Glutamatergic neuron (in vitro differentiated cells): Measurements from ENCODE around the gene FAM200C. TPM values are rescaled to one million over a fixed set of nuclear protein-coding genes. Genes with fewer than 3 reads are reported as not detected.

Experiments used
- DNase-seq: peaks from one replicate; pipeline ENCODE4 v3.0.0; 2022
- H3K27ac Mint-ChIP-seq: one replicate; pipeline ENCODE4 v1.8.0; 2020; ENCODE audit warnings: mild to moderate bottlenecking, mixed read lengths, inconsistent platforms; ENCODE audit not compliant: unreplicated experiment
- H3K27me3 Mint-ChIP-seq: one replicate; pipeline ENCODE4 v1.8.0; 2020; ENCODE audit warnings: mild to moderate bottlenecking, moderate library complexity, mixed read lengths, inconsistent platforms; ENCODE audit not compliant: unreplicated experiment
- H3K36me3 Mint-ChIP-seq: one replicate; pipeline ENCODE4 v1.8.0; 2020; ENCODE audit warnings: mild to moderate bottlenecking, mixed read lengths, inconsistent platforms; ENCODE audit not compliant: unreplicated experiment
- H3K4me1 Mint-ChIP-seq: one replicate; pipeline ENCODE4 v1.8.0; 2020; ENCODE audit warnings: mild to moderate bottlenecking, low read depth, mixed read lengths, inconsistent platforms; ENCODE audit not compliant: unreplicated experiment
- H3K4me3 Mint-ChIP-seq: one replicate; pipeline ENCODE4 v1.8.0; 2020; ENCODE audit warnings: mild to moderate bottlenecking, mixed read lengths, inconsistent platforms; ENCODE audit not compliant: unreplicated experiment
- H3K9me3 Mint-ChIP-seq: one replicate; pipeline ENCODE4 v1.8.0; 2020; ENCODE audit warnings: mild to moderate bottlenecking, moderate library complexity, mixed read lengths, inconsistent platforms; ENCODE audit not compliant: unreplicated experiment
- total RNA-seq: library from RNA; stranded (reverse); fragmentation: NEBNext Ultra II Directional; extraction: Animal tissue kit (Norgen Biotek cat#: 25700); gene quantifications from one replicate; pipeline ENCODE4 v1.2.1, GENCODE V29; 2021; ENCODE audit not compliant: unreplicated experiment
- TF ChIP-seq, protein P1 (sequence below): fragments of 200-600 bp; sonication (generic); IDR thresholded peaks from one replicate; pipeline ENCODE4 v1.5.0; 2021; ENCODE audit not compliant: partially characterized antibody, unreplicated experiment

The FAM200C gene
- total RNA-seq, 1 donor from 2014 or later = 5.1 TPM

DNA sequence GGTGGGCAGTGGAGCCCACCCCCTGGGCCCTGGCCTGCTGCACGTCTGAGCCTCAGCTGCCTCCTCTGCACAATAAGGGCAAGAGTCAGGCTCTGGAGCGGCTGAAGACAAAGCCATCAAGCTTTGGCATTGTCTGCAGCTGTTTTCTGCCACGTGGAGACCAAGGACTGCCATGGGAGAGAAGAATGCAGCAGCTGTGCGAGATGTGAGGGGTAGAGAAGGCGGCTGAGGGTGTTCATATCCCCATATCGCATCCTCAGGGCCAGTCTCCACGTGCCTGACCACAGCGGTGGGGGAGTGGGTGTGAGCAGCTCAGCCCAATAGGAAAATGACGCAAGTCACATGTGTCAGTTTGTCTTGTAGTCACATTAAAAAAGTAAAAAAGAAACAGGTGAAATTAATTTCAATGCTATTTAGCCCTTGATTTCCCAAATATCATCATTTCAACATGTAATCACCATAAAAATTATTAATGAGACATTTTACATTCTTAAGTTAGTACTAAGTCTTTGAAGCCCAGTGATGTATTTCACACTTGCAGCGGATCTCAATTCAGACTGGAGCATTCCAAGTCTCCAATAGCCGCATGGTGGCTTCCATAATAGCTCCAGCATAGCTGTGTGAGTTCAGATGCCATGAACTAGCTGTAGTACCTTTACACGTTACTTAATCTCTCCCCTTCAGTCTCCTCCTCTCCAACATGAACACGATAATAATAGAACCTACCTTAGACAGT is 36.0 kb downstream of the FAM200C start:
- TF ChIP-seq, protein P1, sequence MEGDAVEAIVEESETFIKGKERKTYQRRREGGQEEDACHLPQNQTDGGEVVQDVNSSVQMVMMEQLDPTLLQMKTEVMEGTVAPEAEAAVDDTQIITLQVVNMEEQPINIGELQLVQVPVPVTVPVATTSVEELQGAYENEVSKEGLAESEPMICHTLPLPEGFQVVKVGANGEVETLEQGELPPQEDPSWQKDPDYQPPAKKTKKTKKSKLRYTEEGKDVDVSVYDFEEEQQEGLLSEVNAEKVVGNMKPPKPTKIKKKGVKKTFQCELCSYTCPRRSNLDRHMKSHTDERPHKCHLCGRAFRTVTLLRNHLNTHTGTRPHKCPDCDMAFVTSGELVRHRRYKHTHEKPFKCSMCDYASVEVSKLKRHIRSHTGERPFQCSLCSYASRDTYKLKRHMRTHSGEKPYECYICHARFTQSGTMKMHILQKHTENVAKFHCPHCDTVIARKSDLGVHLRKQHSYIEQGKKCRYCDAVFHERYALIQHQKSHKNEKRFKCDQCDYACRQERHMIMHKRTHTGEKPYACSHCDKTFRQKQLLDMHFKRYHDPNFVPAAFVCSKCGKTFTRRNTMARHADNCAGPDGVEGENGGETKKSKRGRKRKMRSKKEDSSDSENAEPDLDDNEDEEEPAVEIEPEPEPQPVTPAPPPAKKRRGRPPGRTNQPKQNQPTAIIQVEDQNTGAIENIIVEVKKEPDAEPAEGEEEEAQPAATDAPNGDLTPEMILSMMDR = no peak
- H3K4me1 Mint-ChIP-seq = peaks cover 5% of the 10 kb centered on the region
- peaks cover 2% of the 10 kb centered on the region for H3K9me3 Mint-ChIP-seq
- H3K4me3 Mint-ChIP-seq = no peak overlapping the region
- H3K27me3 Mint-ChIP-seq = peaks cover 11% of the 10 kb centered on the region
- DNase-seq = no peak
- H3K27ac Mint-ChIP-seq = no peak overlapping the region
- peaks cover 5% of the 10 kb centered on the region for H3K36me3 Mint-ChIP-seq

DNA sequence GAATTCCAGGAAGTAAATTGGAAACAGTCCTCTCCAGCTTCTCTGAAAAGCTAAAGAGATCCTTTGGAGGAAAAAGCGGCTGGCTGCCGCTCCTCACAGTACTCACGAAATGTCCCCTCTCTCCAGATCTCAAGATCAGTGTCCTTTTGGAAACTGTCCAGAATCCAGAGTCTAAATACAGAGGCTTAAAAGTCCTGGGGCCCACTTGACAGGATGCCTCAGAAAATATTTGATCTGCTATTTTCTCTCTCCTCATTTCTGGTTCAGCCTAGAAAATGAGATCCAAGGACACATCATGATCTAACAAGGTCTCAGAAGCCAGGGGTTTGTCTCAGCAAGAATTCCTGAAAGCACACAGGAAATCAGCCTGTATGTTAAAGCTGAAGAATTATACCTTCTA is 36.6 kb downstream of the FAM200C start:
- peaks cover 5% of the 10 kb centered on the region for H3K4me1 Mint-ChIP-seq
- no peak overlapping the region for H3K27ac Mint-ChIP-seq
- no peak for DNase-seq
- no peak overlapping the region for H3K4me3 Mint-ChIP-seq
- TF ChIP-seq, protein P1 = no peak
- H3K27me3 Mint-ChIP-seq = peaks cover 11% of the 10 kb centered on the region
- H3K36me3 Mint-ChIP-seq = no peaks in the 10 kb centered on the region
- peaks cover 4% of the 10 kb centered on the region for H3K9me3 Mint-ChIP-seq

DNA sequence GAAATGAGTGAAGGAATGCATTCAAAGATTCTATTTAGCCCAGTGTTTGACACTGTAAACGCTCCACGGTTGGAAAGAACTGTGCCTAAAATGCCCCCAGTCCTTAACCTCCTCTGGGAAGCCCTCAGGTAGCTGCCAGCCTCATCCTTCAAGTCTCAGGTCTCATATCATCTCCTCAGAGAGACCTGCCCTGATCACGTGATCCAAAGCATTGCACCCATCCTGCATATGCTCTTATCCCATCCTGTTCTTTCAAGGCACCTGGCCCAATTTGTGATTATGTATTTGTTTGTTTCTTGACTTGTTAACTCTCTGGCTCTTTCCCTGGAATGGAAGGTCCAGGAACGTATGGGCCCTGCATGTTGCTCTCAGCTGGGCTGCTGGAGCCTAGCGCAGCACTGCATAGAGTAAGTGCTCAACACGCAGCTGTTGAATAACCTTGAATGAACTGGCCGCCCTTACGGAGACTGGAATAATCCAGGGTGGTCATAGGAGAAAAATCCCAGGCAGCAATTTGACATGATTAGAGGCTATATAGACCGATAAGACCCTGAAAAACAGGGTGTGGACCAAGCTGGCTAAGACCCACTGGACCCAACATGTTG is 38.1 kb downstream of the FAM200C start:
- no peak for DNase-seq
- peaks cover 9% of the 10 kb centered on the region for H3K9me3 Mint-ChIP-seq
- no peak overlapping the region for H3K4me3 Mint-ChIP-seq

DNA sequence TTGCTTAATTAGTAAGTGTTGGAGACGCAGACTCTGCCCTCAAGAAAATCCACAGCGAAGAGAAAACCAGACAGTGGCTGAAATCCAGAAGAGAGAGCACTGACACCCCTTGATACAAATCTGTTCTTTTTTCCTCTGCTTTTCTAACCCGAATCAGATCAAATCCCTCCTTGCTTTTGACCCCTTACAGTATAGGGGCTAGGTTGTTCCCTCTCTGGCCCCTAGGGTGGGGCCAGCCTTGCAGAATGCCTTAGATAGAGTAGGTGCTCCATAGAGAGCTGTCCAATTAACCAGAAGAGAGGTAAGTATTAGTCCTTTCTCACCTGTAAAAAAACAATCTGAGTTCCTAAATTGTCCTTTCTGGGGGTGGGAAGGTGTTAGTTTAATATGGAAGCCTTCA is 39.5 kb downstream of the FAM200C start:
- no peak for DNase-seq
- TF ChIP-seq, protein P1 = no peak
- H3K27me3 Mint-ChIP-seq = peaks cover 9% of the 10 kb centered on the region
- H3K27ac Mint-ChIP-seq = peak overlapping the region; percentile 21
- peaks cover 15% of the 10 kb centered on the region for H3K4me1 Mint-ChIP-seq
- peaks cover 9% of the 10 kb centered on the region for H3K9me3 Mint-ChIP-seq
- H3K36me3 Mint-ChIP-seq = no peaks in the 10 kb centered on the region
- no peak overlapping the region for H3K4me3 Mint-ChIP-seq

More for the DNA sequence above, 38.1 kb downstream of the FAM200C start:
- Mint-ChIP-seq H3K4me1 (peaks cover 14% of the 10 kb centered on the region), H3K27ac (no peak overlapping the region), H3K27me3 (peaks cover 11% of the 10 kb centered on the region), H3K36me3 (no peaks in the 10 kb centered on the region)
- TF ChIP-seq, protein P1 = no peak

- TF ChIP-seq, protein P1 = no peak
- Mint-ChIP-seq H3K27me3 (peaks cover 7% of the 10 kb centered on the region), H3K4me1 (peaks cover 15% of the 10 kb centered on the region), H3K27ac (no peak overlapping the region), H3K4me3 (no peak overlapping the region), H3K36me3 (no peaks in the 10 kb centered on the region), H3K9me3 (peaks cover 9% of the 10 kb centered on the region)
- no peak for DNase-seq
Observed at GRCh38 chr5:160359816-160360215, 40.0 kb downstream of the FAM200C start.
